Osteoblast (primary cell): ENCODE measurements around the gene RBP3. TPM values are rescaled to one million over a fixed set of nuclear protein-coding genes. Genes with fewer than 3 reads are reported as not detected.

Source experiments
- DNase-seq: peaks from one replicate; pipeline ENCODE4 v3.0.0; 2011; ENCODE audit warnings: low spot score, mixed read lengths; ENCODE audit not compliant: insufficient read length; ENCODE audit errors: missing footprints
- H2AFZ ChIP-seq: 2 replicates; pipeline ENCODE4 v1.6.0; 2011; ENCODE audit warnings: mild to moderate bottlenecking, low read length
- H3K27ac ChIP-seq: 2 replicates; pipeline ENCODE4 v1.5.1; 2011; ENCODE audit warnings: mild to moderate bottlenecking, low read depth, low read length, moderate library complexity
- H3K27me3 ChIP-seq: 2 replicates; pipeline ENCODE4 v1.6.0; 2012; ENCODE audit warnings: mild to moderate bottlenecking, control low read depth, inconsistent platforms, low read length, moderate library complexity; ENCODE audit not compliant: insufficient read depth
- H3K36me3 ChIP-seq: 2 replicates; pipeline ENCODE4 v1.5.1; 2011; ENCODE audit warnings: mild to moderate bottlenecking, low read length, control low read depth, moderate library complexity; ENCODE audit not compliant: insufficient read depth
- H3K4me1 ChIP-seq: 2 replicates; pipeline ENCODE4 v1.5.1; 2011; ENCODE audit warnings: mild to moderate bottlenecking, low read length, control low read depth, moderate library complexity; ENCODE audit not compliant: insufficient read depth
- H3K4me2 ChIP-seq: 2 replicates; pipeline ENCODE4 v1.6.0; 2011; ENCODE audit warnings: mild to moderate bottlenecking, low read length; ENCODE audit not compliant: insufficient read depth
- H3K4me3 ChIP-seq: fragments of 200-600 bp; sonication (generic); 3 replicates; pipeline ENCODE4 v1.5.1; 2012; ENCODE audit warnings: mild to moderate bottlenecking, low read length, inconsistent platforms; ENCODE audit not compliant: insufficient read depth
- H3K79me2 ChIP-seq: 2 replicates; pipeline ENCODE4 v1.6.0; 2012; ENCODE audit warnings: mild to moderate bottlenecking, low read length, control low read depth, inconsistent platforms; ENCODE audit not compliant: insufficient read depth
- H3K9me3 ChIP-seq: 2 replicates; pipeline ENCODE4 v1.5.1; 2011; ENCODE audit warnings: low read depth, low read length, control low read depth
- H4K20me1 ChIP-seq: 2 replicates; pipeline ENCODE4 v1.6.0; 2012; ENCODE audit warnings: mild to moderate bottlenecking, low read length, control low read depth; ENCODE audit not compliant: insufficient read depth
- CTCF ChIP-seq: IDR thresholded peaks from 2 replicates; pipeline ENCODE4 v1.5.1; 2011; ENCODE audit warnings: mild to moderate bottlenecking, low read depth, low read length, moderate library complexity; ENCODE audit errors: extremely low read depth
- total RNA-seq: library from RNA; depleted of rRNA; stranded (reverse); fragments of >200 nt; gene quantifications from 2 replicates; pipeline ENCODE4 v1.2.3, GENCODE V29; 2012

Gene RBP3
- total RNA-seq, 1 donor = not detected

DNA sequence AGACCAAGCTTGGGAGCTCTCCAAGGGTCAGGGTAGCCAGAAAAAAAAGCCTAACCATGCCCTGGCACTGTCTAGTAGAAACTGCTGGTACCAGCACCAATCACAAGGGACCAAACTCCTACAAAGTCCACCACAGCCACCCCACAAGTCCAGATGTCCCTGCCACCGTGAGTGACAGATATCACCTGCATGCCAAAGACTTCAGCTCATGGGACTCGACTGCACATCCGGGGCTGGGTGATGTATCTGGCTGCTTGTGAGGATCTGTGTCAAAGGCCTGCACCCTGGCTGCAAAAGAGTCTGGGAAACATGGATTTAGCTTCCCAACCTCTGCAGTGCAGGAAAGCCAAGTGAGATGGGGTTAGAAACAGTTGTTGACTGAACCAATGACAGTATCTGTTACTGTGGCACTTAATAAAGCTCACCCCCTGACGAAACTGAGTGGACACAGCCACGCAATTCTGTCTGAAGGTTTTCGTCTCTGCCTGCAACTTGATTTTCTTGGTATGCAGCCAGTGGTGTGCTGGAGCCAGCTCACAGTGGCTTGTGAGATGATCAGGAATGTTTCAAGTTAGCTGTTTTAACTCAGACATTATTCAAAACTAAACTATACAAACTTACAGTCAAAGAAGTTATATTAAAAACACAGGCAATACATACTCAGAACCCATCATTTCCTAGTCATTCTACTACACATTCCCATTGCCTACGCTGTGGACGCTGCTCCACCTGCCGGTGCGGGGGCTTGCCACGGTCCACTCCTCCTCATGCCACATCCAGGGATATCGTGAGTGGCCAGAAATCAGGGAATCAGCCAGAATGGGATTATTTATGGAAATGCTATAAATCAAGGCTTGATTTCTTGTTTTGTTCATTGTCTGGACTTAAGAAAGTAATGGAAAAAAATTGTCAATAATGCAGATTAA is 26.7 kb downstream of the RBP3 start:
- Histone ChIP-seq H3K4me3 (no peak overlapping the region), H3K79me2 (no peaks in the 10 kb centered on the region), H3K9me3 (no peaks in the 10 kb centered on the region), H3K27me3 (peaks cover 34% of the 10 kb centered on the region), H3K36me3 (no peaks in the 10 kb centered on the region), H3K4me2 (peak overlapping the region; percentile 34), H3K27ac (no peak overlapping the region), H2AFZ (peak overlapping the region; percentile 30), H4K20me1 (no peaks in the 10 kb centered on the region), H3K4me1 (peaks cover 9% of the 10 kb centered on the region)
- DNase-seq = peak; percentile 94
- TF ChIP-seq CTCF = no peak

- no peaks in the 10 kb centered on the region for H3K9me3 ChIP-seq
- H3K27ac ChIP-seq = no peak overlapping the region
- H3K4me1 ChIP-seq = peaks cover 9% of the 10 kb centered on the region
- no peak overlapping the region for H2AFZ ChIP-seq
- no peaks in the 10 kb centered on the region for H3K36me3 ChIP-seq
- no peak overlapping the region for H3K4me3 ChIP-seq
- H3K27me3 ChIP-seq = peaks cover 48% of the 10 kb centered on the region
- TF ChIP-seq CTCF = no peak
- H3K79me2 ChIP-seq = no peaks in the 10 kb centered on the region
- no peak for DNase-seq
- no peaks in the 10 kb centered on the region for H4K20me1 ChIP-seq
- no peak overlapping the region for H3K4me2 ChIP-seq
These were observed 28.5 kb downstream of the RBP3 start for GRCh38 chr10:47376522-47377220.

- H3K36me3 ChIP-seq = no peaks in the 10 kb centered on the region
- no peak overlapping the region for H3K4me2 ChIP-seq
- peaks cover 9% of the 10 kb centered on the region for H3K4me1 ChIP-seq
- H3K4me3 ChIP-seq = no peak overlapping the region
- no peak for TF ChIP-seq CTCF
- no peaks in the 10 kb centered on the region for H3K79me2 ChIP-seq
- no peak overlapping the region for H2AFZ ChIP-seq
- no peaks in the 10 kb centered on the region for H3K9me3 ChIP-seq
- H4K20me1 ChIP-seq = no peaks in the 10 kb centered on the region
- DNase-seq = no peak
- H3K27ac ChIP-seq = no peak overlapping the region
- H3K27me3 ChIP-seq = peaks cover 63% of the 10 kb centered on the region
These were observed 30.0 kb downstream of the RBP3 start for GRCh38 chr10:47378183-47378510.
